Heart right ventricle (tissue), 16 donors: ENCODE data around the gene OSBPL5. TPM values are rescaled to one million over a fixed set of nuclear protein-coding genes. Genes with fewer than 3 reads are reported as not detected.

ENCODE experiments used
- ATAC-seq, 8 donors: fragments of 200-7000 bp; cut with Tn5 transposase; one replicate each; pipeline ENCODE4 v1.9.1; 2020; ENCODE audit warnings: mild to moderate bottlenecking in 8 of 8, moderate library complexity in 8 of 8, moderate number of reproducible peaks in 1 of 8
- DNase-seq, 2 donors: peaks; one replicate each; pipeline ENCODE4 v3.0.0-alpha.2; 2020
- H3K27ac ChIP-seq, 10 donors: fragments of 200-600 bp; sonication (generic) in 2 of 10; one replicate each; pipeline versions ENCODE4 v1.5.0 to v1.8.0; 2020 to 2022; ENCODE audit warnings: mild to moderate bottlenecking in 3 of 10
- H3K27me3 ChIP-seq, 7 donors: fragments of 200-600 bp; one replicate each; pipeline ENCODE4 v1.8.0; 2021 to 2022; ENCODE audit warnings: mild to moderate bottlenecking in 2 of 7
- H3K36me3 ChIP-seq, 9 donors: fragments of 200-600 bp; sonication (generic) in 1 of 9; one replicate each; pipeline versions ENCODE4 v1.5.0 to v1.8.0; 2020 to 2022; ENCODE audit warnings: mild to moderate bottlenecking in 2 of 9
- H3K4me1 ChIP-seq, 9 donors: fragments of 200-600 bp; sonication (generic) in 1 of 9; one replicate each; pipeline versions ENCODE4 v1.5.0 to v1.8.0; 2020 to 2022; ENCODE audit warnings: mild to moderate bottlenecking in 4 of 9
- H3K4me3 ChIP-seq, 10 donors: fragments of 200-600 bp; sonication (generic) in 2 of 10; one replicate each; pipeline versions ENCODE4 v1.5.0 to v1.8.0; 2020 to 2022; ENCODE audit warnings: mild to moderate bottlenecking in 7 of 10, moderate library complexity in 2 of 10
- H3K9me3 ChIP-seq, 11 donors: fragments of 200-600 bp in 10 of 11; sonication (generic) in 2 of 11; one replicate each; pipeline versions ENCODE4 v1.5.0 to v1.8.0; 2013 to 2022; ENCODE audit warnings: mild to moderate bottlenecking in 2 of 11, control low read depth in 1 of 11, moderate library complexity in 1 of 11
- WGBS, 2 donors: extraction: QIAGEN DNeasy Blood & Tissue Kit; methylation state at CpG; one replicate each; pipeline ENCODE4 v1.1.7; 2013; ENCODE audit warnings: inconsistent platforms in 1 of 2; 5-methylcytosine and 5-hydroxymethylcytosine counted together
- intact Hi-C, 10 donors: fragments of 100-400 bp; cut with DNase I; formaldehyde crosslinking; loops; one replicate each; pipeline versions ENCODE4 v1.11.1 to v1.14.2; 2022
- polyA plus RNA-seq, 2 donors: library from polyadenylated mRNA; stranded (reverse); fragments of 200-250 nt; gene quantifications; one replicate each; pipeline ENCODE4 v1.2.3, GENCODE V29; 2013
- total RNA-seq, 10 donors: library from RNA; stranded (reverse); fragmentation: NEBNext Ultra II Directional in 3 of 10; extraction: Animal tissue kit (Norgen Biotek cat#: 25700) in 3 of 10; gene quantifications; one replicate each; pipeline versions ENCODE4 v1.2.1 to v1.2.4, GENCODE V29; 2021 to 2023
- TF ChIP-seq, protein P1 (sequence below), 9 donors: fragments of 200-600 bp; sonication (generic) in 2 of 9; IDR thresholded peaks; one replicate each; pipeline versions ENCODE4 v1.5.0 to v1.8.0; 2021 to 2022; ENCODE audit warnings: antibody characterized with exemption in 9 of 9, mild to moderate bottlenecking in 5 of 9, moderate library complexity in 1 of 9
- donor health status: Arrhythmogenic right ventricular cardiomyopathy.
- donor health status: ischemic (EF 13 %, LVEDD 7.1; RV severe dilation, severe dysfunction).
- donor health status: healthy with polysubstance abuse.
- donor health status: DM: no; HTN: yes; CAD: no.
- donor health status: DM: no; HTN: no; CAD: no.
- donor health status: ischemic (EF 25% LVEDD 6.9; RV normal size, moderate dysfunction).
- donor health status: ischemic (EF 25% LVEDD 5.7; RV mildly dilated, moderate dysfunction).
- donor health status: healthy.
- donor health status: DM: yes; HTN: yes; CAD: no.
- donor health status: Ischemic cardiomyopathy.
- donor health status: ischemic (EF 35%, LVEDD 5.7; RV mildly dilated, moderate dysfunction).
- donor health status: nonischemic (EF 11% LVEDD 7.7; RV severe dilation, severe dysfunction).
- donor health status: DM: yes; HTN: yes; CAD: no.
- donor health status: PGD.
- donor health status: ischemic (EF 29% LVEDD 5.4; RV normal size, mild dysfunction).
- donor health status: nonischemic (EF 23%, LVEDD 6.1; RV moderate dilation, normal function).

The OSBPL5 gene
- total and polyA plus RNA-seq, 12 donors: 10.4 to 18.7 (median 15.5) TPM

DNA sequence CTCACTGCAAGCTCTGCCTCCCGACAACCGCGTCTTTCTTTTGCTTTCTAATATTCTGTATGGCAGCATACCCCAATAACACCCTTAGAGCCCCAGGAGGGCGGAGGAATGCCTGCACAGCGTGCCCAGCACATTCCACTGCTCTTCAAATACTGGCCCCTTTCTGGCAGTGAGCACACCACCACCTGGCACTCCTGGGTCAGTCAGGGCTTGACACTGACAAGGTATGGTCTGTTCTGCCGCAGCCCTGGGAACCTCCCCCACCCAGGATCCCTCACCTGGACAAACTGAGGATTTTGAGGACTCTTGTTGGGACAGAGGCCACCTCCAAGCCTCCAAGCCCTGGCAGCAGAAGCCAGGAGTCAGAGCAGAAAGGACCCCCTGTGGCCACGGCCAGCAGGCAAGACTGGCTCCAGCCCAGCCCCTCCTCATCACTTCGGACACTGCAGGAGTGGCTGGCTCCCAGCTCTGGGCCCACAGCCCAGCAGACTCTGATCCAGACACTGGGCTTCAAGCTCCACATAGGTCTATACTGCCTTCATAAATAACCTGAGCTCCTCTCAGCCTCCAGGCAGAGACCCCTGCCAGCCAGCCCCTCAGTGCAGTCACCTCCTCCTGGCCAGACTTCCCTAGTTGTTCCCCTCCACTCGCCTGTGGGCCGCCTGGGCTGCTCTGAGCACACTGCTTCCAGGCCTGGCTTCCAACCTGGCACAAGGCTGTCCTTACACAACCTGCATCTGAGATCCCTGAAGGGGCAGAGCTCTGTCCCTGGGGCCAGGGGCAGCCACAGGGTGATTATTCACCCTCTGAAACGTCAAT is 122.4 kb downstream of the OSBPL5 start:
- WGBS, 2 donors: 59 to 67% methylated on average over 11 of the region's 11 CpGs
- H3K36me3 ChIP-seq: peaks cover 0 to 93% (median 16%) of the 10 kb centered on the region in 9 donors
- TF ChIP-seq, protein P1, sequence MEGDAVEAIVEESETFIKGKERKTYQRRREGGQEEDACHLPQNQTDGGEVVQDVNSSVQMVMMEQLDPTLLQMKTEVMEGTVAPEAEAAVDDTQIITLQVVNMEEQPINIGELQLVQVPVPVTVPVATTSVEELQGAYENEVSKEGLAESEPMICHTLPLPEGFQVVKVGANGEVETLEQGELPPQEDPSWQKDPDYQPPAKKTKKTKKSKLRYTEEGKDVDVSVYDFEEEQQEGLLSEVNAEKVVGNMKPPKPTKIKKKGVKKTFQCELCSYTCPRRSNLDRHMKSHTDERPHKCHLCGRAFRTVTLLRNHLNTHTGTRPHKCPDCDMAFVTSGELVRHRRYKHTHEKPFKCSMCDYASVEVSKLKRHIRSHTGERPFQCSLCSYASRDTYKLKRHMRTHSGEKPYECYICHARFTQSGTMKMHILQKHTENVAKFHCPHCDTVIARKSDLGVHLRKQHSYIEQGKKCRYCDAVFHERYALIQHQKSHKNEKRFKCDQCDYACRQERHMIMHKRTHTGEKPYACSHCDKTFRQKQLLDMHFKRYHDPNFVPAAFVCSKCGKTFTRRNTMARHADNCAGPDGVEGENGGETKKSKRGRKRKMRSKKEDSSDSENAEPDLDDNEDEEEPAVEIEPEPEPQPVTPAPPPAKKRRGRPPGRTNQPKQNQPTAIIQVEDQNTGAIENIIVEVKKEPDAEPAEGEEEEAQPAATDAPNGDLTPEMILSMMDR (IDR thresholded peaks at IDR 0.05): no peak
- H3K27ac ChIP-seq: peak overlapping the region in 9 of 10 donors; percentile 35 to 84 (median 62)
- H3K9me3 ChIP-seq: no peaks in the 10 kb centered on the region
- ATAC-seq (peak; percentile 24 to 69 (median 44)), DNase-seq (no peak)
- no peak overlapping the region for H3K4me3 ChIP-seq
- H3K4me1 ChIP-seq: peaks cover 17 to 34% (median 30%) of the 10 kb centered on the region in 9 donors
- no peaks in the 10 kb centered on the region for H3K27me3 ChIP-seq
- intact Hi-C loops: no loop called here

DNA sequence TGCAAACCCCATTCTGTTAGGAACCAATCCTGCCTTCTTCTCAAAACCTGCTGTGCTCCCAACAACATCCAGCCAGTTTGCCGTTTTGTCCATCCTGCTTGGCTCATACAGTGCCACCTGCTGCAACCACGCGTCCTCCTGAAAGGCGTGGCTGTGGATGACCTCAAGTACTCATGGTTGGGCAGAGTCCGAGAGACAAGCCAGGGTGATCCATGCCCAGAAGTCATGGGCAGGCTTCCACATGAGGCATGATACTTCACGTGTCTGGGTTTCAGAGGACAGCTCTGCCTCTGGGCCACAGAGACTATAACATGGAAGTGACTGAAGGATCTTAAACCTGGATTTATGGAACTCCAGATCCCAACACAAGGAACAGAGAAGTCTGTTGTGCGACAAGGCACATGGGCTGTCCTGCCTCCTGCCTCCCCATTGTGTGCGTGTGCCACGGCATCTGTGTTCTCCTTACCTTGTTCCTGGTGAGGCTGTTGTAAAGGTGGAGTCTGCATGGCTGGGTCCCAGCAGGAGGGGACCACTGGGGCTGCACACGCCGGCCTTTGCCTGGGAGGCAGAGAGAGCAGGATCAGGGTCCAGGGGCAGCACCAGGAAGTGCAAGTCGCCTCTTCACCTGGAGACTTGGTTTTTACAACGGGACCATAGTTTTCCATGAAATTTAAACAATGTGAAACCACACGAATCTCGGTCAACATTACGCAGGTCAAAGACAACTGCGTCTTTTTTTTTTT is 123.2 kb downstream of the OSBPL5 start:
- Histone ChIP-seq H3K4me1 (peaks cover 17 to 42% (median 34%) of the 10 kb centered on the region in 9 donors), H3K27ac (peak overlapping the region in 9 of 10 donors; percentile 16 to 84 (median 64))

GRCh38 chr11:3040881-3041280 is 124.2 kb downstream of the OSBPL5 start:
- Histone ChIP-seq H3K27me3 (no peaks in the 10 kb centered on the region), H3K4me3 (no peak overlapping the region), H3K27ac (no peak overlapping the region), H3K36me3 (peaks cover 0 to 95% (median 20%) of the 10 kb centered on the region in 9 donors), H3K9me3 (no peaks in the 10 kb centered on the region), H3K4me1 (peaks cover 17 to 49% (median 35%) of the 10 kb centered on the region in 9 donors)
- intact Hi-C loops: no loop called here
- no peak for ATAC-seq
- 90 to 92% methylated on average over 9 of the region's 9 CpGs for WGBS, 2 donors
- DNase-seq: no peak
- TF ChIP-seq, protein P1 (IDR thresholded peaks at IDR 0.05): no peak

More for the DNA sequence above, 123.2 kb downstream of the OSBPL5 start:
- peak; percentile 43 to 85 (median 72) for ATAC-seq
- peaks cover 0 to 95% (median 16%) of the 10 kb centered on the region in 9 donors for H3K36me3 ChIP-seq
- no peak overlapping the region for H3K4me3 ChIP-seq
- DNase-seq: peak; percentile 43 to 74
- WGBS, 2 donors: 82 to 83% methylated on average over 17 of the region's 17 CpGs
- no peaks in the 10 kb centered on the region for H3K27me3 ChIP-seq
- TF ChIP-seq, protein P1 (IDR thresholded peaks at IDR 0.05): no peak
- intact Hi-C loops: no loop called here
- H3K9me3 ChIP-seq: no peaks in the 10 kb centered on the region

DNA sequence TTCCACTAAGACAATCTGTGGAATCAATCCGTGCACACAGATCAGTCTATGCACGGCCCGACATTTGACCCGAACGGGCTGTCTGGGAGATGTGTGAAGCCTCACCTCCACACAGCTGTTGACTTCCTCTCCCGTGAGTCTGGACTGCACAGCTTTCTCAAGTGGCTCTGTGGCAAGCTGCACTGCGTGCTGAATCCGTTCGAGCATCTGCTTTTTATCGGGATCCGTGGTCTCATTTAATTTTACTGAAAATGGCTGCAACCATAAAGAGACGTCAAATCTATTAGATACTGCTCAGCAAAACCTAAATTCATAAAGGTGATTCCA is 127.2 kb downstream of the OSBPL5 start:
- Histone ChIP-seq H3K27me3 (no peaks in the 10 kb centered on the region), H3K9me3 (no peaks in the 10 kb centered on the region), H3K27ac (peak overlapping the region in 3 of 10 donors; percentile 17 to 43 (median 22)), H3K36me3 (peaks cover 0 to 98% (median 28%) of the 10 kb centered on the region in 9 donors), H3K4me1 (peaks cover 11 to 39% (median 22%) of the 10 kb centered on the region in 9 donors), H3K4me3 (no peak overlapping the region)
- intact Hi-C loops: loop anchor here (1.0 to 10.0 kb wide), 8 partner anchors 53 to 179 kb away; partner anchors contain the start of gene MRGPRG (in 6 of the 10)
- DNase-seq (no peak), ATAC-seq (no peak)
- TF ChIP-seq, protein P1 (IDR thresholded peaks at IDR 0.05): no peak
- WGBS, 2 donors: 86 to 91% methylated on average over 12 of the region's 12 CpGs
